Activated CD4-positive, alpha-beta T cell treated with anti-CD3 and anti-CD28 coated beads, Interleukin-2, amount 10 ng/mL, durations not matched to agents 7 days and 5 days (primary cell): ENCODE measurements around the gene TDRD10. TPM values are rescaled to one million over a fixed set of nuclear protein-coding genes. Genes with fewer than 3 reads are reported as not detected.

Experiments
- CTCF ChIA-PET: fragments of 350-600 bp; sonication (Branson Sonifier 250); formaldehyde crosslinking; loops from one replicate; lab custom pipeline; 2021; ENCODE audit warnings: antibody characterized with exemption; lab: Charles Lee
- POLR2A ChIA-PET: fragments of 350-600 bp; sonication (Branson Sonifier 250); formaldehyde crosslinking; loops from one replicate; lab custom pipeline; 2021; ENCODE audit warnings: antibody characterized with exemption; lab: Charles Lee
- DNase-seq: peaks from one replicate; pipeline ENCODE4 v3.0.0-alpha.2; 2020
- H3K27ac Mint-ChIP-seq: one replicate; pipeline ENCODE4 v1.8.0; 2021; ENCODE audit warnings: mild to moderate bottlenecking, moderate library complexity, mixed read lengths
- H3K27me3 Mint-ChIP-seq: one replicate; pipeline ENCODE4 v1.8.0; 2021; ENCODE audit warnings: mixed read lengths
- H3K36me3 Mint-ChIP-seq: one replicate; pipeline ENCODE4 v1.8.0; 2021; ENCODE audit warnings: low read depth, mixed read lengths
- H3K4me1 Mint-ChIP-seq: one replicate; pipeline ENCODE4 v1.8.0; 2021; ENCODE audit warnings: mixed read lengths
- H3K4me3 Mint-ChIP-seq: one replicate; pipeline ENCODE4 v1.8.0; 2021; ENCODE audit warnings: mild to moderate bottlenecking, moderate library complexity, mixed read lengths
- H3K9me3 Mint-ChIP-seq: one replicate; pipeline ENCODE4 v1.8.0; 2021; ENCODE audit warnings: mixed read lengths
- total RNA-seq, 2 experiments: library from RNA; stranded (reverse); gene quantifications; one replicate each; pipeline ENCODE4 v1.2.3, GENCODE V29; 2021

Gene TDRD10
- total RNA-seq, 2 experiments from 2014 or later: not detected

DNA sequence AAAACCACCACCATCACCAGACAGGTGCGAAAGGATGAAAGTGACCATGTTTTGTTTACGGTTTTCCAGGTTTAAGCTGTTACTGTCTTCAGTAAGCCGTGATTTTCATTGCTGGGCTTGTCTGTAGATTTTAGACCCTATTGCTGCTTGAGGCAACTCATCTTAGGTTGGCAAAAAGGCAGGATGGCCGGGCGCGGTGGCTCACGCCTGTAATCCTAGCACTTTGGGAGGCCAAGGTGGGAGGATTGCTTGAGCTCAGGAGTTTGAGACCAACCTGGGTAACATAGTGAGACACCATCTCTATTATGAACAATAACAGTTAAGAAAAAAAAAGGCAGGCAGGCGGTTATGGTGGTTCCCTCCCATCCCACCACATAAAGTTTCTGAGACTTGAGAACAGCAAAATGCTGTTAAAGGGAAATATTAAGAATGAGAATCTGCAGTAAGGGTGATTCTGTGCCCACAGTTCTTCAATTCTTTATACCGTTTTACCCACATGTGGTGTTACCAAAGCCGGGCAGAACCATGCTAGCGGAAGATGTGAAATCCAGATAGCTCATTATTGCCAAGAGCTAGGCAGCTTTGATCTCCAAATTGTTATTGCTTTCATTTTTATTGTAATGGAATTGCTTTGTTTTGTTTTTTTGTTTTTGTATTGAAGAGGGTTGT lies 34.5 kb upstream of the TDRD10 start:
- Mint-ChIP-seq H3K27ac (peak overlapping the region; percentile 20), H3K4me1 (peaks cover 53% of the 10 kb centered on the region), H3K9me3 (no peaks in the 10 kb centered on the region), H3K4me3 (no peak overlapping the region), H3K27me3 (no peaks in the 10 kb centered on the region), H3K36me3 (peaks cover 2% of the 10 kb centered on the region)
- CTCF ChIA-PET: interaction anchor here (0.6 to 1.6 kb wide), 7 partner anchors 12 to 608 kb away, joined by 3 to 4 read pairs (median 3); no protein-coding TSS in a partner anchor
- DNase-seq: no peak
- POLR2A ChIA-PET: no interaction called here

DNA sequence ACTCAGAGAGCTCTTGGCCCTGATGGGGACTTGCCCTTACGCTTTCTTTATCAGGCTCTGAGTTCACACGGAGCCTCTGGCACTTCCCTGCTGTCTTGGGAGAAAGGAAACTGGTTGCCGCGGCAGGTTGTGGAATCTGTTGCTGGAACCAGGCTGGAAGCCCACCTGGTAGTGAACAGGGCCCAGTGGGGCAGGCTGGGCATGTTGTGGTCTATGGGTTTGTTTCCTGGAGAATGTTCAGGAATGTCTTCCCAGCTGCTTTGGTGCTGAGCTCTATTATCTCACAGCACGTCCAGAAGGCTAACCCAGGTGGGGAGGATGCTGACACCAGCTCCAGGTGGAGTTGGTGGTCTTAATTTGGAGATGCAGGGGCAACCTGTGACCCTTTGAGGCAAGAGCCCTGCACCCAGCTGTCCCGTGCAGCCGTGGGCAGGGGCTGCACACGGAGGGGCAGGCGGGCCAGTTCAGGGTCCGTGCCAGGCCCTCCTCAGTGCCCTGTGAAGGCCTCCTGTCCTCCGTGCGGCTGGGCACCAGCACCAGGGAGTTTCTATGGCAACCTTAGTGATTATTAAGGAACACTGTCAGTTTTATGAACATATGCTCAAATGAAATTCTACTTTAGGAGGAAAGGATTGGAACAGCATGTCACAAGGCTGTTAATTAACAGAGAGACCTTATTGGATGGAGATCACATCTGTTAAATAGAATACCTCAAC lies 33.3 kb upstream of the TDRD10 start:
- no peaks in the 10 kb centered on the region for H3K27me3 Mint-ChIP-seq
- ChIA-PET CTCF (interaction anchor here (1.2 kb wide), 1 partner anchor 12 kb away, joined by 3 read pairs; no protein-coding TSS in a partner anchor), POLR2A (no interaction called here)
- H3K4me3 Mint-ChIP-seq: no peak overlapping the region
- no peak overlapping the region for H3K27ac Mint-ChIP-seq
- peaks cover 1% of the 10 kb centered on the region for H3K36me3 Mint-ChIP-seq
- no peaks in the 10 kb centered on the region for H3K9me3 Mint-ChIP-seq
- peaks cover 43% of the 10 kb centered on the region for H3K4me1 Mint-ChIP-seq
- no peak for DNase-seq

DNA sequence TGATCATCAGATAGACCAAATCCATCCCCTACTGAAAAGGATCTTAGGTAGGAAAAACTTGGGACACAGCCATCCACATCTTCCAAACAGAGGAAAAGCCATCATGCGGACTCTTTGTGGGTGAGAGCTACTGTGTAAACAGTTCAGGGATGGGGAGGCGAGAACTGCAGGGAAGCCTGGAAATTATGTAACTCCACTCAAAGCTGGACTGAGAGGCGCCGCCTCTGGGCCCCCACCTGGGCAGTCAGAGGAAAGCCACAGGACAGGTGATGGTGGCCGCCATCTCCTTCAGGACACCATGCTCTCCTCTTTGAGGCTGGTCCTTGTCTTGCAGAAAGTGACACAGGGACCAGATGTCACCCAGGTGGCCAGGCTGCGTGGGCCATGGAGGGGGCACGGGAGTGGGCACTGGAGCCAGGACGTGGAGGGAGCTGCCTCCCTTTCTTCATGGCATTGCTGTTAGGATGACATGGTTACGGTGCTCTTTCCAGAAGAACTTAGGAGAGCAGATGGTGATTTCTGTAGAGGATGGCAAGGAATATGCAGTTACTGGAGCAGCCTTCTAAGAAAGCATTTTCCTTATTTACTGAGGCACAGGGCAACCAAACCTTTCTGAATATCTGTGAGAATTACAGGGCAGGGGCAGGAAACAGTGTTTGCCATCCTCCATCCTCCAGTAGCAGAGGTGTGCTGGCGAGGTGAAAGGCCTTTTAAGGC lies 32.0 kb upstream of the TDRD10 start:
- Mint-ChIP-seq H3K36me3 (no peaks in the 10 kb centered on the region), H3K4me1 (peaks cover 33% of the 10 kb centered on the region), H3K27me3 (no peaks in the 10 kb centered on the region), H3K4me3 (no peak overlapping the region), H3K9me3 (no peaks in the 10 kb centered on the region), H3K27ac (no peak overlapping the region)
- ChIA-PET CTCF (no interaction called here), POLR2A (no interaction called here)
- no peak for DNase-seq

GRCh38 chr1:154471304-154471703 lies 30.7 kb upstream of the TDRD10 start:
- POLR2A ChIA-PET: no interaction called here

DNA sequence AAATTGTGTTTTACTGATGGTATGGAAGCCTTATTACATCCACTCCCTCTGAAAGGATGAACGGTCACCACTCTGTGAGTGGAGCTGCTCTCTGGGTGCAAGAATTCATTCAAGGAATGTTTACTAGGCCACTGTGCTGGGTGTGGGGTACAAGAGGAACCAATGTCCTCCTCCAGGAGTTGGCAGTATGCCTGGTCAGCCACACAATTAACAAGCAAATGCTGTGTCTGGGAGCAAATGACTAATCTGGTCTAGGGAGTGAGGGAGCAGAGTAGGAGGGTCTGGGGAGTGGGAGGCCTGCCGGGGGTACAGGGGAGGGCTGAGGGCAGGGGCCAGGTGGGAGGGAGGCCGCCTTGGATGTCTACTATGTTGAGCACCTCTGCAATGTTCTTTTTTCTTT lies 27.2 kb upstream of the TDRD10 start:
- H3K36me3 Mint-ChIP-seq: no peaks in the 10 kb centered on the region
- H3K4me1 Mint-ChIP-seq: peaks cover 18% of the 10 kb centered on the region
- H3K9me3 Mint-ChIP-seq: no peaks in the 10 kb centered on the region
- CTCF ChIA-PET: no interaction called here
- H3K27ac Mint-ChIP-seq: no peak overlapping the region
- no peak overlapping the region for H3K4me3 Mint-ChIP-seq
- no peaks in the 10 kb centered on the region for H3K27me3 Mint-ChIP-seq
- DNase-seq: no peak
- POLR2A ChIA-PET: no interaction called here

More at GRCh38 chr1:154471304-154471703, 30.7 kb upstream of the TDRD10 start:
- no peak for DNase-seq
- no peak overlapping the region for H3K27ac Mint-ChIP-seq
- no peaks in the 10 kb centered on the region for H3K27me3 Mint-ChIP-seq
- peaks cover 20% of the 10 kb centered on the region for H3K4me1 Mint-ChIP-seq
- H3K36me3 Mint-ChIP-seq: no peaks in the 10 kb centered on the region
- no peaks in the 10 kb centered on the region for H3K9me3 Mint-ChIP-seq
- H3K4me3 Mint-ChIP-seq: no peak overlapping the region
- CTCF ChIA-PET: interaction anchor here (1.0 to 1.3 kb wide), 4 partner anchors 8 to 136 kb away, joined by 3 to 4 read pairs (median 3); no protein-coding TSS in a partner anchor

GRCh38 chr1:154476791-154477190 lies 25.2 kb upstream of the TDRD10 start:
- H3K27ac Mint-ChIP-seq: no peak overlapping the region
- no peak for DNase-seq
- POLR2A ChIA-PET: no interaction called here
- no peaks in the 10 kb centered on the region for H3K36me3 Mint-ChIP-seq
- no peak overlapping the region for H3K4me3 Mint-ChIP-seq
- H3K4me1 Mint-ChIP-seq: peaks cover 18% of the 10 kb centered on the region
- H3K9me3 Mint-ChIP-seq: no peaks in the 10 kb centered on the region
- CTCF ChIA-PET: interaction anchor here (0.7 to 1.0 kb wide), 2 partner anchors 45 to 186 kb away, joined by 3 to 4 read pairs; no protein-coding TSS in a partner anchor
- H3K27me3 Mint-ChIP-seq: peaks cover 2% of the 10 kb centered on the region

DNA sequence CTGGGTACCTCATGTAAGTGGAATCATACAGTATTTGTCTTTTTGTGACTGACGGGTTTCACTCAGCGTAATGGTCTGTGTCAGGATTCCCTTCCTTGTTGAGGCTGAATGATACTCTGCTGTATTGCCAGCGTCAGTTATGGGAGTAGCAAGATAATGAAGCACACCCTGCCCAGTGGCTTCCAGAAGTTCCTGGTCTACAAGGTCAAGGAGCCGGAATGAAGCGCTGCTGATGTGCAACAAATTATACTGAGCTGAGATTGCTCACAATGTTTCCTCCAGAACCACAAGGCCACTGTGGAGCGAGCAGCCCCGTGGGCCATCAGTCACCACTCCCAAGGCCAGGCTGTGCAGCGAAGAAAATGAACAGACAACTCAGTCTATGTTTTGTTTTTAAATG lies 24.0 kb upstream of the TDRD10 start:
- no peaks in the 10 kb centered on the region for H3K36me3 Mint-ChIP-seq
- no peak for DNase-seq
- no peaks in the 10 kb centered on the region for H3K9me3 Mint-ChIP-seq
- POLR2A ChIA-PET: no interaction called here
- no peak overlapping the region for H3K4me3 Mint-ChIP-seq
- CTCF ChIA-PET: interaction anchor here (1.0 kb wide), 1 partner anchor 36 kb away, joined by 3 read pairs; no protein-coding TSS in a partner anchor
- no peak overlapping the region for H3K27ac Mint-ChIP-seq
- peaks cover 2% of the 10 kb centered on the region for H3K27me3 Mint-ChIP-seq
- H3K4me1 Mint-ChIP-seq: peaks cover 18% of the 10 kb centered on the region

GRCh38 chr1:154478639-154479038 lies 23.4 kb upstream of the TDRD10 start:
- CTCF ChIA-PET: interaction anchor here (1.0 to 2.8 kb wide), 13 partner anchors 9 to 100 kb away, joined by 3 to 12 read pairs (median 4); no protein-coding TSS in a partner anchor
- no peaks in the 10 kb centered on the region for H3K9me3 Mint-ChIP-seq
- H3K27me3 Mint-ChIP-seq: peaks cover 5% of the 10 kb centered on the region
- H3K4me3 Mint-ChIP-seq: no peak overlapping the region
- no peak overlapping the region for H3K27ac Mint-ChIP-seq
- POLR2A ChIA-PET: no interaction called here
- peaks cover 18% of the 10 kb centered on the region for H3K4me1 Mint-ChIP-seq
- no peaks in the 10 kb centered on the region for H3K36me3 Mint-ChIP-seq
- peak; percentile 49 for DNase-seq

GRCh38 chr1:154479764-154480421 lies 22.1 kb upstream of the TDRD10 start:
- peaks cover 10% of the 10 kb centered on the region for H3K27me3 Mint-ChIP-seq
- no peak overlapping the region for H3K27ac Mint-ChIP-seq
- no peak overlapping the region for H3K4me3 Mint-ChIP-seq
- ChIA-PET CTCF (interaction anchor here (0.6 to 2.8 kb wide), 27 partner anchors 8 to 605 kb away, joined by 3 to 12 read pairs (median 3); partner anchors contain the start of gene UBE2Q1), POLR2A (no interaction called here)
- peak; percentile 75 for DNase-seq
- H3K36me3 Mint-ChIP-seq: no peaks in the 10 kb centered on the region
- H3K9me3 Mint-ChIP-seq: no peaks in the 10 kb centered on the region
- peaks cover 18% of the 10 kb centered on the region for H3K4me1 Mint-ChIP-seq

- CTCF ChIA-PET: interaction anchor here (0.6 to 2.8 kb wide), 9 partner anchors 8 to 604 kb away, joined by 3 to 11 read pairs (median 3); no protein-coding TSS in a partner anchor
- Mint-ChIP-seq H3K4me3 (no peak overlapping the region), H3K27ac (no peak overlapping the region), H3K27me3 (peaks cover 13% of the 10 kb centered on the region), H3K36me3 (no peaks in the 10 kb centered on the region), H3K4me1 (peaks cover 18% of the 10 kb centered on the region), H3K9me3 (no peaks in the 10 kb centered on the region)
- DNase-seq: no peak
- POLR2A ChIA-PET: no interaction called here
These were observed 21.0 kb upstream of the TDRD10 start for GRCh38 chr1:154481053-154481452.

DNA sequence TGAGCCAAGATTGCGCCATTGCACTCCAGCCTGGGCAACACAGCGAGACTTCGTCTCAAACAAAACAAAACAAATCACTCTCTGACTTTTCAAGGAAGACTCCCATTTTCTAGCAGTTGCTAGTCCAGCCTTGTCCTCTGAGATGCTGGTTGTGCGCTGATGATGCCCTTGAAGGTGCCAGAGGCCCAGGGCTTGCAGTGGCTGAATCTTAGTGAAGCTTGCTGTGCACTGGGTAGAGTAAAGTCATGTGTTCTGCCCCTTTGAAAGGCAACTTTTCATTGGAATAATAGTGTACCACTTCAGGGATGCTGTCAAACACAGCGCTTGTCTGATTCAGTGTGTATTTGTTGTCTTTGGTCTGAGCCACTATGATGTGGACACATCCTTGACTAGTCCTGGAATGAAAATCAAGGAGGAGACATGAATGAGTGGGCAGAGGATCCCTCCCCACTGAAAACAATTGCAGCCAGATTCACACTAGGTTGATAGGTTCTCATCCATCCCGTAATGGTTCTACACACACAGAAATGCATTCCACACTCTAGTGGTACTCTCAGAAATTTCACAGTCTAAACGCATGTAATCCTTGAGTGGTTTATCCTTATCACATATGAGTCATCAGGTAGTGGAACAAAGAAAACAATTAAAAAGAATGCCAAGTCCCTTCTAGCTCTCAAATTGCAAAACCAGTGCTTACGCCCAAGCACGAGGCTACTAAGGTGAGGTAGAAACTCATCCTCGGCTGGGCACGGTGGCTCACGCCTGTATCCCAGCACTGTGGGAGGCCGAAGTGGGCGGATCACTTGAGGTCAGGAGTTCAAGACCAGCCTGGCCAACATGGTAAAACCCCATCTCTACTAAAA lies 17.8 kb upstream of the TDRD10 start:
- peaks cover 2% of the 10 kb centered on the region for H3K4me1 Mint-ChIP-seq
- CTCF ChIA-PET: interaction anchor here (0.7 to 0.9 kb wide), 2 partner anchors 89 to 304 kb away, joined by 3 to 4 read pairs; no protein-coding TSS in a partner anchor
- H3K9me3 Mint-ChIP-seq: no peaks in the 10 kb centered on the region
- H3K27ac Mint-ChIP-seq: no peak overlapping the region
- POLR2A ChIA-PET: interaction anchor here (0.6 kb wide), 1 partner anchor 219 kb away, joined by 3 read pairs; no protein-coding TSS in a partner anchor
- no peak overlapping the region for H3K4me3 Mint-ChIP-seq
- no peak for DNase-seq
- H3K27me3 Mint-ChIP-seq: peaks cover 14% of the 10 kb centered on the region
- no peaks in the 10 kb centered on the region for H3K36me3 Mint-ChIP-seq
